GM19240 (cell line): ENCODE measurements around the gene TCHP.
"Not testable (repeated sequence)": the region's sequence is repeated elsewhere in the genome, so short reads cannot be mapped to it uniquely, and the experiment has no call there.

ENCODE experiments used
- DNase-seq: peaks from one replicate; pipeline ENCODE4 v3.0.0; 2011; ENCODE audit warnings: low spot score; ENCODE audit not compliant: insufficient read length

Gene TCHP

GRCh38 chr12:109879351-109880042, 20.6 kb upstream of the TCHP start:
- DNase-seq = no peak

DNA sequence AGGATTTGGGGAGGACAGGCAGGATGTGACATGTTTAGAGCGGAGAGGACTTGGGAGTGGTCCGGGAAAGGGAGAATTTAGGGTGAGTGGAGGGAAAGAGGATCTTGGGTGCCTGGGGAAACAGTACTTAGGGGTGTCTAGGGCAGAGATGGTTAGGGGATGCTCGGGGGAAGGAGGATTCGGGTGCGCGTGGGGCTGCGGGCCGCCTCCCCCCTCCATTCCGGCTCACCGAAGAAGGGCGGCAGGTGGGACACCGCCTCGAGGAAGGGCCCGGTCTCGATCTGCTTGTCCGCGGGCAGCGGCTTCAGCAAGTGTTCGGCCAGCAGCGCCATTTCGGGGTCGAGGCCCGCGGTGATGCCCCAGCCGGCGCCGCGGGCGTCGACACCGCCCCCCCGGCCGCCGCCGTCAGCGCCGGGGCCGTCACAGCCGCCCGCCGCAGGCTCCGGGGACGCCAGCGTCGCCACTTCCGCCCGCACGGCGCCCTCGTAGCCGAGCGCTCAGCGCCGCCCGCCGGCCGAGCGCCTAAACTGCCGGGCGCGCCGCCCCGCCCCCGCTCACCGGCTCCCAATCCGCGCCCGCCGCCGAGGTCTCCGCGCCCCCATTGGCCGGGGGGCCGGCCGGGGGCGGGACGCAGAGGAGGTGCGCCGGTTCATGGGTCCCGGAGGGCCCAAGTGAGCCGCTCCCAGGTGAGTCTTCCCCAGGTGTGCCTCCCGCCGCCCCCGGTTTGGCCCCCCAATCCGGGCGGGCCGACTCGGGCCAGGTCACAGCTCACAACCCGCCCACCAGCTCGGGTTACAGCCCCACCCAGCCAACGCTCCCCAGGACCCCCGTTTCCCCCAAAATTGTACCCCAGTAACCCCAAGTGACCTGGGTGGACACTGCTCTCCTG, 19.8 kb upstream of the TCHP start, which contains the start of gene GLTP:
TSS of gene GLTP (minus strand) at position 499 of the 889 bp plus-strand sequence. CDS start at position 332, 167 bp downstream.
- peak; percentile 87 for DNase-seq

- no peak for DNase-seq
Observed at GRCh38 chr12:109880938-109881337, 19.1 kb upstream of the TCHP start.

GRCh38 chr12:109881752-109882151, 18.3 kb upstream of the TCHP start:
- DNase-seq = no peak

GRCh38 chr12:109883461-109883860, 16.6 kb upstream of the TCHP start:
- DNase-seq = no peak

GRCh38 chr12:109885616-109886015, 14.5 kb upstream of the TCHP start:
- DNase-seq = no peak

- DNase-seq = no peak
Observed at GRCh38 chr12:109888179-109889020, 11.7 kb upstream of the TCHP start.

GRCh38 chr12:109890620-109891170, 9.4 kb upstream of the TCHP start:
- DNase-seq = no peak

GRCh38 chr12:109891731-109892130, 8.3 kb upstream of the TCHP start:
- not testable (repeated sequence) for DNase-seq

DNA sequence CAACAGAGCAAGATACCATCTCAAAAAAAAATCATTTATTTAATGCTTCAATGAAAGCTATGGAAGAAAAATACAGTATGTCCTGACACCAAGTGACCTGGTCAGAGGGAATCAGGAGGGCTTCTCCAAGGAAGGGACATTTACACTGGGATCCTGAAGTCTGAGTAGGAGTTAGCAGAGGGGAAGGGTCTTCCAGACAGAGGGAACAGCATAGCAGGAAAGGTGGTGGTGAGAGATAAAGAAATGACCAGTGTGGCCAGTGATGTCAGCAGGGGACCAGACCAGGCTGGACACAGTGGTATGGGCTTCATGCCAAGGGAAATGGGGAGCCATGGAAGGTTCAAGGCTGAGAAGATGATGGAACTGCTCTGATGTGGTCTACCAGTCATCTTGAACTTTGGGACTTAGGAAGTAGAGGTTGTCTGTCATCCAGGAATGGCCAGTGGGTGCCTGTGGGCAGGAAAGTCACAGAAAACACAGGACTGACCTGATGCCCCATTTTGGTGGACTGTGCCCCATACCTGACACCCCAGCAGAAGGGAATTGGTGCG, 7.8 kb upstream of the TCHP start:
- no peak for DNase-seq

GRCh38 chr12:109892748-109893147, 7.3 kb upstream of the TCHP start:
- DNase-seq = peak; percentile 31

DNA sequence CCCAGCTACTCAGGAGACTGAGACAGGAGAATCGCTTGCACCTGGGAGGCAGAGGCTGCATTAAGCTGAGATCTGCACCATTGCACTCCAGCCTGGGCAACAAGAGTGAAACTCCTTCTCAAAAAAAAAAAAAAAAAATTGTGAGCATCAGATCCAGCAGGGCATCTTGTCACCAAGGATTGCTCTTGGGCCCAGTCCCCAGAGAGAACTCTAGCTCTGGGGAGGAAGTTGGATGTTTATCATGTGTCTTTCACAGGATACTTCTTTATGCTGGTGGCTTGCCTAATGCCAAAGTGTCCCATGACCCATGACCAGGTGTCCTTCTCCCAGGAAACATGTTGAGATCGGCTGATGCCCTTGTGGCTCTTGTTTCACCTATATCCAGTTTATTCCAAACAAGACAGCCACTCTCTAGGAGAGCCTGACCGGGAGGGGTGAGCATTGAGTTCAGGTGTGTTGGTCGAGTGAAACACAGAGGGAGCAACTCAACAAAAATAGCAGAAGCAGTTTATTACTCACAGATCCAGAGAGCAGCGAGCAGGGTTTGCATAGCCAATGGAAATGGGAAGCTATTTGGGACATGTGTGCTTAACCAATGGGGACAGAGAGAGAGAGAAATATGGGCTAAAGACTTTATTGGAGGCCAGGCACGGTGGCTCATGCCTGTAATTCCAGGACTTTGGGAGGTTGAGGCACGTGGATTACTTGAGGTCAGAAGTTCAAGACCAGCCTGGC, 6.6 kb upstream of the TCHP start:
- no peak for DNase-seq

GRCh38 chr12:109894939-109895338, 5.1 kb upstream of the TCHP start:
- no peak for DNase-seq

DNA sequence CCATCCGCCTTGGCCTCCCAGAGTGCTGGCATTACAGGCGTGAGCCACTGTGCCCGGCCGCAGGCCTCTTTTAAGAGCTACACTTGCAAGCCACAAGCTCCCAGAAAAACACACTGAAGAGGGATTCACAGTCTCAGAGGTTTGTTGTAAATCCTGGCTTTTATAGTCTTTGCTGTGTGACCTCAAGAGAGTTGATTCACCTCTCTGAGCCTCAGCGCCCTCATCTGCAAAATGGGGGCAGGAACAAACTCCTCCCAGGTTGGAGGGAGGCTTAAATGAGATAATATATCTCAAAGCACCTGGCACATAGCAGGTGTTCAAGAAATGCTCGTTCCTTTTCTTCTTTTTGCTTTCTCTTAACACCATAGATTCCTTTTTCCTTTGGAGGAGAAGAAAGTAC, 3.9 kb upstream of the TCHP start:
- DNase-seq = no peak

- no peak for DNase-seq
Observed at GRCh38 chr12:109897029-109897428, 3.0 kb upstream of the TCHP start.

DNA sequence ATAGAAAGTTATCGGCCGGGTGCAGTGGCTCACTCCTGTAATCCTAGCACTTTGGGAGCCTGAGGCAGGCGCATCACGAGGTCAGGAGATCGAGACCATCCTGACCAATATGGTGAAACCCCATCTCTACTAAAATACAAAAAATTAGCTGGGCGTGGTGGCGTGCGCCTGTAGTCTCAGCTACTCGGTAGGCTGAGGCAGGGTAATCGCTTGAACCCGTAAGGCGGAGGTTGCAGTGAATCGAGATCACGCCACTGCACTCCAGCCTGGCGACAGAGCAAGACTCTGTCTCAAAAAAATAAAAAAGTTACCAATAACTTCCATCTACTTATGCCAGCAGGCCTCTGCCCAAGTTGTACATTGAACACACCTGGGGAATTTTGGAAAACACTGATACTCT, 729 bp upstream of the TCHP start:
- DNase-seq = not testable (repeated sequence)

DNA sequence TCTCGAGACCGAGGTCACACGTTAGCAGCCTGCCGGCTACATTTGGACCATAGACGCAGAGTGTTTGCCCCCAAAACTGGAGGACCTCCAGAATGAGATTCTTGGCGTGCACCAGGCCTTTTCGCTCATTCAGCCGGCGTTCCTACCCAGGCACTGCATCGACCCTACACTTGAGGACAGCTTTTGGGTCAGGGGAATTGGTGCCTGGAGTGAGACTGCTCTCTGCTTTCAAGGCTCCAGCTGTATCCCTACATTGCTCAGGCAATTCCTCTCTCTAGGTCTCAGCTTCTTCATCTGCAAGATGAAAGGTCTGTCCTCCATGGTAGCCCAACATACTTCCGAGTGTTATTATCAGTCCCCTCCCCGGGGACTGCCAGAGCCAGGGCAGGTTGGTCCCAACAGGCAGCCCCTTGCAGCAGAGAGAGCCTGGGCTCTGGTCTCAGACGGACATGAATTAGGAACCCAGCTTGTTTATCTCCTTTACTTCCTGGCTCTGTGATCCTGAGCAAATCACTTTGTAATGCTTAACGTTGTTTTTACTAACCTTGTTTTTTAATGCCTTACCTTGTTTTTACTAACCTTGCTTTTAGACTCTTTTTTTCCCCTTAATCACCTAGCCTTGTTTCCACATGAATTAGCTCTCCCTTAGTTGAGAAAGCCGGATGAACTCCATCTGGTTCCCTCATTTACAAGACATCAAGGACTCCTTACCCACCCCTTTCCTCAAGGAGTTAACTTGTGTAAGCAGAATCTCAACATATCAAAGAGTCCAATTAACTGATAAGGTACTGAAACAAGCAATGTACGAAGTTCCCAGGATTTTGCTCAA, 892 bp downstream of the TCHP start:
- DNase-seq = no peak

DNA sequence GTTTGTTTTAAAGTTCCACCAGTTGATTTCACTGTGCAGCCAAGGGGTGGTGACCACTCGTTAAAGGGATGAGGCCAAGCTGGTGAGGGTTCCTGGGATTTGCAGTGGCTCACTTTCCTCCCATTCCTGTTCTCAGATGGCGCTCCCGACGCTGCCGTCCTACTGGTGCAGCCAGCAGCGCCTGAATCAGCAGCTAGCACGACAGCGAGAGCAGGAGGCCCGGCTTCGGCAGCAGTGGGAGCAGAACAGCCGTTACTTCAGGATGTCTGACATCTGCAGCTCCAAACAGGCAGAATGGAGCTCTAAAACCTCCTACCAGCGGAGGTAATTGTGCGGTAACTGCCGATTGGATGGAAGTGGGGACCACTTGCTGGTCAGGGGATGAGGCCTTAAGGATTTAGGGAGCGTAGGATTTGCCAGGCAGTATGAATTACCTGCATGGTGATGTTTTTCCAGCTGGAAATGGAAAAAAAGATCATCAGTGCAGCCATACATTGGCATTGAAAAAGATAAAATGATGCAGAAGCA, 2.9 kb downstream of the TCHP start:
- no peak for DNase-seq

GRCh38 chr12:109905301-109905700, 5.2 kb downstream of the TCHP start:
- no peak for DNase-seq
